Neural progenitor cell (in vitro differentiated cells): Measurements from ENCODE around the gene HK2.

ENCODE experiments used
- CTCF ChIP-seq: fragments of 200-600 bp; sonication (generic); IDR thresholded peaks from 2 replicates; pipeline ENCODE4 v1.5.1; 2017; ENCODE audit warnings: antibody characterized with exemption, mild to moderate bottlenecking
- EZH2 ChIP-seq: fragments of 200-600 bp; sonication (generic); IDR thresholded peaks from 2 replicates; pipeline ENCODE4 v1.6.1; 2017; ENCODE audit warnings: antibody characterized with exemption, mild to moderate bottlenecking, moderate library complexity
- EZH2phosphoT487 ChIP-seq: fragments of 200-600 bp; sonication (generic); IDR thresholded peaks from 2 replicates; pipeline ENCODE4 v1.6.1; 2017; ENCODE audit warnings: antibody characterized with exemption

DNA sequence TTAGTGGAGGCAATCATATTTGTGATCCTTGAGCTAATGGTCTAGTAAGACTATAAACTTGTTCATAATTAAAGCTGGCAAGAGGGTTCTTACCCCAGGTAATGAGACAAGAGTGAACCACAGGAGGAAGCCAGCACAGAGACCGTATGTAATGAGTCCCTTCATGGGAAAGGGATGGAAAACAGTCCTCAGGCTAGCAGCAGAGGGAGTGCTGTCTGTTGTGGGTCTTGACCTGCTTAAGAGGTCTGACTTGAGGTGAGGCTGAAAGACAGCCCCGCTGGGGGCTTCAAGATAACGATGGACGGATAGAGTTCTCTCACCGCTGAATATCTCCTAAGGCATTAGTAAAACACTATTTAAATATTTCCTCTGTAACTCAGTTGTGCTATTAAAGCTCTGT is 108.3 kb downstream of the HK2 start:
- TF ChIP-seq CTCF: no peak
- TF ChIP-seq EZH2phosphoT487: no peak
- no peak for TF ChIP-seq EZH2
